GM18502 (cell line): ENCODE measurements around the gene XIRP2.

Source experiments
- ATAC-seq: cut with Tn5 transposase; IDR thresholded peaks from one replicate; pipeline ENCODE4 v1.9.1; 2021; ENCODE audit warnings: mild to moderate bottlenecking; ENCODE audit not compliant: unreplicated experiment, poor library complexity

Gene XIRP2

GRCh38 chr2:166888180-166888579 lies at the start of gene XIRP2:
Gene XIRP2 (plus strand): TSS chr2:166888480. CDS start chr2:166903483, 15,003 bp downstream.
- no peak for ATAC-seq

- ATAC-seq, result no peak
These were observed 47.1 kb upstream of the XIRP2 start for GRCh38 chr2:166841152-166841551.

- ATAC-seq, result no peak
These were observed 46.6 kb upstream of the XIRP2 start for GRCh38 chr2:166841679-166842078.

GRCh38 chr2:166844111-166844510 lies 44.2 kb upstream of the XIRP2 start:
- ATAC-seq, result no peak

GRCh38 chr2:166862468-166863132 lies 25.7 kb upstream of the XIRP2 start:
- ATAC-seq, result no peak

- ATAC-seq, result no peak
These were observed 20.3 kb upstream of the XIRP2 start for GRCh38 chr2:166867874-166868514.

GRCh38 chr2:166870346-166870745 lies 17.9 kb upstream of the XIRP2 start:
- ATAC-seq, result no peak

- no peak for ATAC-seq
These were observed 7.1 kb upstream of the XIRP2 start for GRCh38 chr2:166881177-166881576.

GRCh38 chr2:166882851-166883250 lies 5.4 kb upstream of the XIRP2 start:
- no peak for ATAC-seq

GRCh38 chr2:166891727-166892126 lies 3.4 kb downstream of the XIRP2 start:
- no peak for ATAC-seq

- no peak for ATAC-seq
These were observed 4.1 kb downstream of the XIRP2 start for GRCh38 chr2:166892397-166892796.

GRCh38 chr2:166895243-166895642 lies 7.0 kb downstream of the XIRP2 start:
- no peak for ATAC-seq

GRCh38 chr2:166897666-166898065 lies 9.4 kb downstream of the XIRP2 start:
- no peak for ATAC-seq

- no peak for ATAC-seq
These were observed 11.4 kb downstream of the XIRP2 start for GRCh38 chr2:166899676-166900075.

- no peak for ATAC-seq
These were observed 12.4 kb downstream of the XIRP2 start for GRCh38 chr2:166900700-166901099.

- ATAC-seq, result no peak
These were observed 13.1 kb downstream of the XIRP2 start for GRCh38 chr2:166901336-166901735.

GRCh38 chr2:166916987-166917386 lies 28.7 kb downstream of the XIRP2 start:
- no peak for ATAC-seq

- no peak for ATAC-seq
These were observed 29.1 kb downstream of the XIRP2 start for GRCh38 chr2:166917415-166917814.

GRCh38 chr2:166921261-166921896 lies 33.1 kb downstream of the XIRP2 start:
- no peak for ATAC-seq

GRCh38 chr2:166924967-166925366 lies 36.7 kb downstream of the XIRP2 start:
- no peak for ATAC-seq

- no peak for ATAC-seq
These were observed 38.4 kb downstream of the XIRP2 start for GRCh38 chr2:166926657-166927056.

- ATAC-seq, result no peak
These were observed 43.8 kb downstream of the XIRP2 start for GRCh38 chr2:166932032-166932431.
